Heart left ventricle (tissue), 16 donors: ENCODE measurements around the gene RAB30. TPM values are rescaled to one million over a fixed set of nuclear protein-coding genes. Genes with fewer than 3 reads are reported as not detected.
A peak's percentile ranks its signal among the peaks of the same experiment; 100 is the strongest.
"Not testable (repeated sequence)": the region's sequence is repeated elsewhere in the genome, so short reads cannot be mapped to it uniquely, and the experiment has no call there.

ENCODE experiments used
- ATAC-seq, 4 donors: fragments of 200-7000 bp; cut with Tn5 transposase; one replicate each; pipeline ENCODE4 v1.9.1; 2020 to 2022; ENCODE audit warnings: moderate library complexity in 4 of 4, mild to moderate bottlenecking in 3 of 4, moderate number of reproducible peaks in 1 of 4
- DNase-seq, 5 donors: peaks; one replicate each; pipeline ENCODE4 v3.0.0-alpha.2; 2020
- H3K27ac ChIP-seq, 12 donors: fragments of 200-600 bp; sonication (generic) in 4 of 12; one replicate each; pipeline versions ENCODE4 v1.5.0 to v1.8.0; 2016 to 2022; ENCODE audit warnings: mild to moderate bottlenecking in 2 of 12
- H3K27me3 ChIP-seq, 9 donors: fragments of 200-600 bp; sonication (generic) in 2 of 9; one replicate each; pipeline versions ENCODE4 v1.5.1 to v1.8.0; 2016 to 2022; ENCODE audit warnings: mild to moderate bottlenecking in 3 of 9
- H3K36me3 ChIP-seq, 9 donors: fragments of 200-600 bp; sonication (generic) in 2 of 9; one replicate each; pipeline versions ENCODE4 v1.5.0 to v1.8.0; 2018 to 2022; ENCODE audit warnings: mild to moderate bottlenecking in 2 of 9
- H3K4me1 ChIP-seq, 12 donors: fragments of 200-600 bp; sonication (generic) in 4 of 12; one replicate each; pipeline versions ENCODE4 v1.5.0 to v1.8.0; 2016 to 2022; ENCODE audit warnings: mild to moderate bottlenecking in 3 of 12
- H3K4me3 ChIP-seq, 12 donors: fragments of 200-600 bp; sonication (generic) in 4 of 12; one replicate each; pipeline versions ENCODE4 v1.5.0 to v1.8.0; 2017 to 2022; ENCODE audit warnings: mild to moderate bottlenecking in 9 of 12, moderate library complexity in 4 of 12
- H3K9me3 ChIP-seq, 12 donors: fragments of 200-600 bp; sonication (generic) in 4 of 12; one replicate each; pipeline versions ENCODE4 v1.5.0 to v1.8.0; 2016 to 2022; ENCODE audit warnings: mild to moderate bottlenecking in 1 of 12
- POLR2A ChIP-seq, 2 donors: fragments of 450-650 bp; IDR thresholded peaks; one replicate each; pipeline ENCODE4 v1.6.1; 2017; ENCODE audit warnings: antibody characterized with exemption in 2 of 2, mild to moderate bottlenecking in 2 of 2, moderate library complexity in 2 of 2
- WGBS, 4 donors: extraction: QIAGEN DNeasy Blood & Tissue Kit in 2 of 4; methylation state at CpG; one replicate each; pipeline versions ENCODE4 v1.1.5 to v1.1.7; 2013 to 2018; 5-methylcytosine and 5-hydroxymethylcytosine counted together
- intact Hi-C, 10 donors: fragments of 100-400 bp; cut with DNase I; formaldehyde crosslinking; loops; one replicate each; pipeline versions ENCODE4 v1.11.1 to v1.14.2; 2022
- polyA plus RNA-seq, 2 donors: library from polyadenylated mRNA; stranded (reverse); fragments of 200-250 nt; gene quantifications; one replicate each; pipeline ENCODE4 v1.2.3, GENCODE V29; 2013
- total RNA-seq, 9 donors: library from RNA; depleted of rRNA in 2 of 9; stranded (reverse); fragments of >200 nt in 2 of 9; fragmentation: NEBNext Ultra II Directional in 3 of 9; extraction: Animal tissue kit (Norgen Biotek cat#: 25700) in 3 of 9; gene quantifications; one replicate each; pipeline versions ENCODE4 v1.1.0 to v1.2.4, GENCODE V29; 2016 to 2023
- TF ChIP-seq, protein P1 (sequence below), 12 donors: fragments of 200-600 bp; sonication (generic) in 4 of 12; IDR thresholded peaks; one replicate each; pipeline versions ENCODE4 v1.5.0 to v1.8.0; 2018 to 2022; ENCODE audit warnings: antibody characterized with exemption in 12 of 12, mild to moderate bottlenecking in 5 of 12
- donor health status: ischemic (EF 13 %, LVEDD 7.1; RV severe dilation, severe dysfunction).
- donor health status: healthy with polysubstance abuse.
- donor health status: DM: no; HTN: yes; CAD: no.
- donor health status: DM: no; HTN: no; CAD: no.
- donor health status: ischemic (EF 25% LVEDD 6.9; RV normal size, moderate dysfunction).
- donor health status: ischemic (EF 25% LVEDD 5.7; RV mildly dilated, moderate dysfunction).
- donor health status: healthy.
- donor health status: DM: yes; HTN: yes; CAD: no.
- donor health status: ischemic (EF 35%, LVEDD 5.7; RV mildly dilated, moderate dysfunction).
- donor health status: nonischemic (EF 11% LVEDD 7.7; RV severe dilation, severe dysfunction).
- donor health status: DM: yes; HTN: yes; CAD: no.
- donor health status: PGD.
- donor health status: ischemic (EF 29% LVEDD 5.4; RV normal size, mild dysfunction).
- donor health status: nonischemic (EF 23%, LVEDD 6.1; RV moderate dilation, normal function).

RAB30 gene
- total and polyA plus RNA-seq, 11 donors, result 4.4 to 28.4 (median 18.8) TPM

DNA sequence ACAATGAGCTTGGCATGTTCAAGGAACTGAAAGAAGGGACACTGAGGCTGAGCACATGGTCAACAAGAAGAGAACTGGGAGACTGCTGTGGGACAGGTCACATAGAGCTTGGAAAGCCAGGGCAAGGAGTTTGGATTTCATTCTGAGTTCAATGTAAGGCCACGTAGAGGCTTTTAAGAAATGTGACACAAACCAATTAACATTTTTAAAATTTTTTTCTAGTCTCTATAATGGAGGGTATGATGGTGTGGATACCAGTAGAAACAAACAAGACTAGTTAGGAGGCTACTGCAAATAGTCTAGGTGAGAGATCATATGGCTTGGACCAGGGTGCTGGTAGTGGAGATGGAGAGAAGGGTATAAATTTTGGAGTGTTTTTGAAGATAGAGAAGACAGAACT is 56.7 kb downstream of the RAB30 start:
- intact Hi-C loops, result no loop called here
- no peak overlapping the region for H3K27ac ChIP-seq
- peaks cover 4 to 50% (median 28%) of the 10 kb centered on the region in 12 donors for H3K4me1 ChIP-seq
- 62 to 94% (median 80%) methylated on average over 1 of the region's 1 CpG for WGBS, 4 donors
- no peak for TF ChIP-seq POLR2A (IDR thresholded peaks at IDR 0.05)
- TF ChIP-seq, protein P1, sequence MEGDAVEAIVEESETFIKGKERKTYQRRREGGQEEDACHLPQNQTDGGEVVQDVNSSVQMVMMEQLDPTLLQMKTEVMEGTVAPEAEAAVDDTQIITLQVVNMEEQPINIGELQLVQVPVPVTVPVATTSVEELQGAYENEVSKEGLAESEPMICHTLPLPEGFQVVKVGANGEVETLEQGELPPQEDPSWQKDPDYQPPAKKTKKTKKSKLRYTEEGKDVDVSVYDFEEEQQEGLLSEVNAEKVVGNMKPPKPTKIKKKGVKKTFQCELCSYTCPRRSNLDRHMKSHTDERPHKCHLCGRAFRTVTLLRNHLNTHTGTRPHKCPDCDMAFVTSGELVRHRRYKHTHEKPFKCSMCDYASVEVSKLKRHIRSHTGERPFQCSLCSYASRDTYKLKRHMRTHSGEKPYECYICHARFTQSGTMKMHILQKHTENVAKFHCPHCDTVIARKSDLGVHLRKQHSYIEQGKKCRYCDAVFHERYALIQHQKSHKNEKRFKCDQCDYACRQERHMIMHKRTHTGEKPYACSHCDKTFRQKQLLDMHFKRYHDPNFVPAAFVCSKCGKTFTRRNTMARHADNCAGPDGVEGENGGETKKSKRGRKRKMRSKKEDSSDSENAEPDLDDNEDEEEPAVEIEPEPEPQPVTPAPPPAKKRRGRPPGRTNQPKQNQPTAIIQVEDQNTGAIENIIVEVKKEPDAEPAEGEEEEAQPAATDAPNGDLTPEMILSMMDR (IDR thresholded peaks at IDR 0.05), result no peak
- H3K4me3 ChIP-seq, result no peak overlapping the region
- DNase-seq, result no peak
- no peaks in the 10 kb centered on the region for H3K9me3 ChIP-seq
- ATAC-seq, result no peak
- H3K36me3 ChIP-seq, result no peaks in the 10 kb centered on the region
- no peaks in the 10 kb centered on the region for H3K27me3 ChIP-seq

DNA sequence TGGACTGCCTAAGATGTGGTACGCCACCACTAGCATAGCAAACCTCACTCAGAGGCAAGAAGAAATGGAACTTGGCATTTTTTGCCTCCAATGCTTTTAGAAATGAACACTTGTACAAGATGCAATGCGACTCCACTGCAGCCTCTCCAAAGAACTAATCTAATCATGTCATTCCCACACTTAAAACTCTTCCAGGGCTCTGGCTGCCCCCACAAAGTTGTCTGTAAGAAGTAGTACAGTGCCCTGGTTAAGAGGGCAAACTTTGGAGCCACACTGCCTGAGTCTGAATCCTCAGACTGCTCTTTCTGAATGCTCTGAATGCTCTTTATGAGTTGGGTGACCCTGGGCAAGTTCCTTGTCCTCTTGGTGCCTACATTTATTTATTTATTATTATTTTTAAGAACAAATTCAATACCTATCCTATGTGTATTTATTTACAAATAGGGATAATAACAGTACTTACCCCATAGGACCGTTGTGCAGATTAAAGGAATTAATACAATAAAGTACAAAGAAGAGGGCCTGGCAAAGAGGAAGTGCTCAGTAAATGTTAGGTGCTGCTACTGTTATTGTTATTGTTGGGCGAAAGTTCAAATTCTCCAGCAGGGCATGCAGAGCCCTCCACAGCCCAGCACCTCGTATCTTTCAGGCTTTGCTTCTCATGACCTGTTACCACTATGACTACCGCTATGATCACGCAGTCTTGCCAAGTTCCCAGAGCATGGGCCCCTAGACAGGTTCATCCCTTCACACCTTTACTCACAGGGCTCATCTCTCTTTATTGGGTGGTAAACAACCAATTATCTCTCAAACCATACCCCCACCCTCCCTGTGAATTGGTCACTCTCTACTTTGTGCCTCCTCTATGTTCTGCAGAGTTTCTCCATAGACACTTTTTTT is 59.3 kb downstream of the RAB30 start:
- no peak for TF ChIP-seq POLR2A (IDR thresholded peaks at IDR 0.05)
- TF ChIP-seq, protein P1 (IDR thresholded peaks at IDR 0.05), result no peak
- DNase-seq (no peak), ATAC-seq (peak in 1 of 4 donors; percentile 16)
- H3K27me3 ChIP-seq, result no peaks in the 10 kb centered on the region
- H3K4me1 ChIP-seq, result peaks cover 5 to 56% (median 34%) of the 10 kb centered on the region in 12 donors
- H3K9me3 ChIP-seq, result no peaks in the 10 kb centered on the region
- WGBS, 4 donors, result 70 to 79% (median 75%) methylated on average over 7 of the region's 7 CpGs
- intact Hi-C loops, result no loop called here
- no peaks in the 10 kb centered on the region for H3K36me3 ChIP-seq
- peak overlapping the region in 7 of 12 donors; percentile 7 to 31 (median 13) for H3K27ac ChIP-seq
- H3K4me3 ChIP-seq, result no peak overlapping the region

DNA sequence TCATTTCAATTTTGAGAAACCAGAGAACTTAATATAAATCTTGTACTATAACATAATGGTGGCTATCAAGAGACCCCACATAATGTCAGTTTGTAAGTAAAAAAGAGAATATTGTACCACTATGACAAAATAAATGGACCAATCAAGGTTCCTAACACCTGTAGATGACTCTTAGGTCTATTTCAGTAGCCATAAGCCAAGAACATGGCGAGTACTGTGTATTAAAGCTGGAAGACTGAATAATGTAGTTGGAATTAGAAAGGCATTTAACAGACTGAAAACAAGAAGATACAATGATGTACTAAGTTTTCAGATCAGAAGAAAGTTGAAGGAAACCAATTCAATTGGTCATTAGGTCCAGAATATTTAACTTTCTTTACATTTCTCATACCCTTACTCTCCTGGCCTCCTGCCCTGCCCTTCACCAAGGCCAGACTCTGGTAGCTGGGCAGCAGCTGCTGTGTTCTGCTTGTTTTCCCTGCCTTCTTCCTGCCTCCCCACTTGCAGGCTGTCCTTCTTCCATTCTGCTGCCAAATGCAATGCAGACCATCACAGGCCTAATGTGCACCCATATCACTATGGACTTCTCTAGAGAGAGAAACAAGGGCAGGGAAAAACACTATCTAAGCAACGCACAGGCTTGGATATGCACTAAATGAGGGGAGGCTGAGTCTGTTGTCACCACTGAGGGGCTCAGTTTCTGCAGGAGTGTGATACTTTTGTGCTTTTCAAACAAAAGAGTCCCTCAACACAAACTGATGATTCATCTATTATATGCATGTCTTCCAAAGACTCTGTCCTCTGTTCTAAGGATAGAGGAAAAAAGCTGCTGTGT is 60.1 kb downstream of the RAB30 start:
- intact Hi-C loops, result no loop called here
- TF ChIP-seq, protein P1 (IDR thresholded peaks at IDR 0.05), result no peak
- no peak for TF ChIP-seq POLR2A (IDR thresholded peaks at IDR 0.05)
- no peaks in the 10 kb centered on the region for H3K9me3 ChIP-seq
- H3K36me3 ChIP-seq, result no peaks in the 10 kb centered on the region
- WGBS, 4 donors, result 41 to 63% (median 56%) methylated on average over 2 of the region's 2 CpGs
- DNase-seq (peak in 1 of 5 donors; percentile 23), ATAC-seq (peak in 3 of 4 donors; percentile 26 to 62 (median 55))
- H3K4me1 ChIP-seq, result peaks cover 7 to 65% (median 43%) of the 10 kb centered on the region in 12 donors
- H3K27ac ChIP-seq, result peak overlapping the region in 11 of 12 donors; percentile 7 to 55 (median 23)
- no peak overlapping the region for H3K4me3 ChIP-seq
- no peaks in the 10 kb centered on the region for H3K27me3 ChIP-seq

DNA sequence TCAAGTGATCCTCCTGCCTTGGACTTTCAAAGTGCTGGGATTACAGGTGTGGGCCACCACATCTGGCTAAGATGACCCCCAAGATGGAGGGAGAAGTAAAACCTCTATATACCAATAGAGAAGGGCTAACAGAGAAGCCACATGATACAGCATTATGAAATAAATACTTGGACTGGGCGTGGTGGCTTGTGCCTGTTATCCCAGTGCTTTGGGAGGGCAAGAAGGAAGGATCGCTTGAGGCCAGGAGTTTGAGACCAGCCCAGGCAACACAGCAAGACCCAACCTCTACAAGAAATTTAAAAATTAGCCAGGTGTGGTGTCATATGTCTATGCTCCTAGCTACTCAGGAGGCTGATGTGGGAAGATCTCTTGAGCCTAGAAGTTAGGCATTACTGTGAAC is 61.7 kb downstream of the RAB30 start:
- Histone ChIP-seq H3K9me3 (no peaks in the 10 kb centered on the region), H3K36me3 (no peaks in the 10 kb centered on the region), H3K4me1 (peaks cover 7 to 64% (median 47%) of the 10 kb centered on the region in 12 donors), H3K27ac (no peak overlapping the region), H3K4me3 (no peak overlapping the region), H3K27me3 (no peaks in the 10 kb centered on the region)
- ATAC-seq (no peak), DNase-seq (no peak)
- intact Hi-C loops, result loop anchor here in 5 of 10 donors (5.0 to 10.0 kb wide), 3 partner anchors 42 to 155 kb away; partner anchors contain the start of gene RAB30 (in 4 of the 5)
- TF ChIP-seq, protein P1 (IDR thresholded peaks at IDR 0.05), result no peak
- no peak for TF ChIP-seq POLR2A (IDR thresholded peaks at IDR 0.05)
- 88 to 97% (median 94%) methylated on average over 2 of the region's 2 CpGs for WGBS, 4 donors

DNA sequence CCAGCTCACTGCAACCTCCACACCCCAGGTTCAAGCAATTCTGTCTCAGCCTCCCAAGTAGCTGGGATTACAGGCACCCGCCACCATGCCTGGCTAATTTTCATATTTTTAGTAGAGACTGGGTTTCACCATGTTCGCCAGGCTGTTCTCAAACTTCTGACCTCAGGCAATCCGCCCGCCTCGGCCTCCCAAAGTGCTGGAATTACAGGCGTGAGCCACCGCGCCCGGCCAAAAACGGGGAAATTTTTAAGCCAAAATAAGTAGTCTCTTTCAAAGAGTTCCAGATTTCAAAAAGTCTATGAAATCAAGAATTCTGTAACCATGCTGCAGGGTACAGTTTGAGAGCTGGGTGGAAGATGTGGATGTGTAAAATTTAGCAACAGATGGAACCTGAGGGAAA is 62.6 kb downstream of the RAB30 start:
- not testable (repeated sequence) for H3K9me3 ChIP-seq, ATAC-seq, H3K36me3 ChIP-seq, H3K27me3 ChIP-seq, DNase-seq, H3K4me3 ChIP-seq
- 96 to 98% (median 97%) methylated on average over 10 of the region's 10 CpGs for WGBS, 4 donors
- intact Hi-C loops, result loop anchor here in 5 of 10 donors (5.0 to 10.0 kb wide), 3 partner anchors 43 to 156 kb away; partner anchors contain the start of gene RAB30 (in 4 of the 5)
- Histone ChIP-seq H3K4me1 (peaks cover 7 to 63% (median 45%) of the 10 kb centered on the region in 12 donors), H3K27ac (peak overlapping the region in 3 of 12 donors; percentile 54 to 76 (median 69))
